ENCODE measurements around the gene ANKRD61. TPM values are rescaled to one million over a fixed set of nuclear protein-coding genes. Genes with fewer than 3 reads are reported as not detected.
A peak's percentile ranks its signal among the peaks of the same experiment; 100 is the strongest.

The ANKRD61 gene
- total RNA-seq, 1 donor from 2014 or later: not detected

DNA sequence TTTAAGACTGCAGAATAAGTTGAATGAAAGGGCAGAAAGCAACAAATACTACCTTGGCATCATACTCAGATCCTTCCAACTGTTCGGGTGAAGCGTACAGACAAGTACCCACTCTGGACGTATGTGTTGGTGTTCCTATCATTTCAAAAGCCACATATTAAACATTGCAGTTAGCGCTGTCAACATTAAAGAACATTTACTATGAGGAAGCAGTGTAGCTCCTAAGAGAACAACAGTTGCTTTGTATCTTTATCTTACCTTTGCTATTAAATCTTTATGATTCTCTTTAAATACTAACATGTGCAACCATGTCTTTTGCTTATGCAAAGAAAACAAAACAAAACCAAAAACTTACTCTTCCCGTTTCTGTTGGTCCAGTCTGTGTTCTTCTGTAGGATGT lies 2.6 kb upstream of the ANKRD61 start:
- intact Hi-C loops (cut with DNase I): no loop called here

DNA sequence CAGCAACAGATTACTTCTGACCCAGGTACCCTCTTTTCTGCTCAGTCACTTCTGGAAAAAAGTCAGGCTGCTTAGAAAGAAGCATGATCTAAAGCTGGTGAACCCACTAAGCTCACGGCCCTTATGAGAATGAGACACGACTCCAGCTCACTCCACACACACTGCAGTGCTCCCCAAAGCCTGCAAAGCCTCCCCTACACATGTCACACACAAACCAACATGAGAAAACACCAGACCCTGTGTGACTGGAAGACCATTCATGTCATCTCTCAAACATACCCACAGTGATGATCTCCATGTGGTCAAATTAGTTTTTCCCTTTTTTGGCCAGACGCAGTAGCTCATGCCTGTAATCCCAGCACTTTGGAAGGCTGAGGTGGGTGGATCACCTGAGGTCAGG lies 391 bp downstream of the ANKRD61 start:
- Histone ChIP-seq H3K36me3 (peaks cover 98% of the 10 kb centered on the region), H3K4me1 (peaks cover 1% of the 10 kb centered on the region), H3K9me3 (no peaks in the 10 kb centered on the region), H3K4me3 (no peak overlapping the region), H3K27ac (no peak overlapping the region), H3K27me3 (ENCODE audit: low read depth) (no peaks in the 10 kb centered on the region)
- TF ChIP-seq CTCF (IDR thresholded peaks at IDR 0.05): no peak
- intact Hi-C loops (cut with DNase I): no loop called here
- ATAC-seq (no peak), DNase-seq (no peak)

More for the DNA sequence above, 2.6 kb upstream of the ANKRD61 start:
- Histone ChIP-seq H3K27me3 (ENCODE audit: low read depth) (no peaks in the 10 kb centered on the region), H3K9me3 (no peaks in the 10 kb centered on the region), H3K4me1 (peaks cover 10% of the 10 kb centered on the region), H3K27ac (no peak overlapping the region), H3K36me3 (peaks cover 98% of the 10 kb centered on the region), H3K4me3 (no peak overlapping the region)
- DNase-seq (no peak), ATAC-seq (no peak)
- no peak for TF ChIP-seq CTCF (IDR thresholded peaks at IDR 0.05)

DNA sequence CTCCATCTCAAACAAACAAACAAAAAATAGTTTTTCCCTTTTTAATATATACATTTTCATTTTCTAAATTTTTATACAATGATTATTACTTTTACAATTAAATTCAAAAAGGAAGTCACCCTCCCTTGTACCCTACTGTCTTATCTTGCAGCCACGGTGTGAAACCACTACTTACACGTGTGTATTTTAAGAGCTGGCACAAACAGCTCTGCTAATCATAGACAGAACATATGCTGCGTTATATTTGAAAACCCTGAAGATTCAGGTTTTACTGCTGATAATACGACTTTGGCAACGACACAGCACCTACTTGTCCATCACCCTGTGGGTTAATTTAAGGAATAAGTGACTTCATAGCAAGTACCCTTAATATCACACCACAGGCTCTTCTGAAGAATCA lies 991 bp downstream of the ANKRD61 start:
- DNase-seq (no peak), ATAC-seq (peak in 1 of 2 donors; percentile 41)
- intact Hi-C loops (cut with DNase I): no loop called here
- H3K27me3 ChIP-seq (ENCODE audit: low read depth): no peaks in the 10 kb centered on the region
- peaks cover 98% of the 10 kb centered on the region for H3K36me3 ChIP-seq
- no peaks in the 10 kb centered on the region for H3K4me1 ChIP-seq
- H3K4me3 ChIP-seq: no peak overlapping the region
- H3K27ac ChIP-seq: no peak overlapping the region
- TF ChIP-seq CTCF (IDR thresholded peaks at IDR 0.05): no peak
- H3K9me3 ChIP-seq: no peaks in the 10 kb centered on the region

DNA sequence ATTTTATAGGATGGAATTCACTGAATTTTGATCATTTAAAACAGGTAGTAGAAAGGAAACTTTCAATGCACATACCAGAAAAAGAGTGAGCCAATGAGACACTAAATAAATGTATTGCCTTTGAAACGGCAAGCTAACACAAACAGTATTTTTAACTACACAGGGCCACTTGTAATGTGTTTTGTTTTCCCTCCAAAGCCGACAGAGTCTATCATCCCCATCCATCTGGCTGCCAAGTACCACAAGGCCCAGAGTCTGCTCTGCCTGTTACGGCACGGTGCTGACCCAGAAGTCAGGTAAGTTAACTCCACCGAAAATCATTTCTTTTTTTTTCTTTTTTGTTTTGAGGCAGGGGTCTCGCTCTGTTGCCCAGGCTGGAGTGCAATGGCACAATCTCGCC lies 1.5 kb downstream of the ANKRD61 start:
- Histone ChIP-seq H3K27me3 (ENCODE audit: low read depth) (no peaks in the 10 kb centered on the region), H3K9me3 (no peaks in the 10 kb centered on the region), H3K27ac (no peak overlapping the region), H3K4me1 (no peaks in the 10 kb centered on the region), H3K4me3 (no peak overlapping the region), H3K36me3 (peaks cover 98% of the 10 kb centered on the region)
- no peak for TF ChIP-seq CTCF (IDR thresholded peaks at IDR 0.05)
- intact Hi-C loops (cut with DNase I): no loop called here
- ATAC-seq (no peak), DNase-seq (no peak)

GRCh38 chr7:6035165-6035564 lies 4.0 kb downstream of the ANKRD61 start:
- Histone ChIP-seq H3K27me3 (ENCODE audit: low read depth) (no peaks in the 10 kb centered on the region), H3K36me3 (peaks cover 97% of the 10 kb centered on the region), H3K9me3 (no peaks in the 10 kb centered on the region), H3K4me3 (no peak overlapping the region), H3K27ac (no peak overlapping the region), H3K4me1 (no peaks in the 10 kb centered on the region)
- DNase-seq (no peak), ATAC-seq (no peak)
- TF ChIP-seq CTCF (IDR thresholded peaks at IDR 0.05): no peak
- intact Hi-C loops (cut with DNase I): no loop called here

DNA sequence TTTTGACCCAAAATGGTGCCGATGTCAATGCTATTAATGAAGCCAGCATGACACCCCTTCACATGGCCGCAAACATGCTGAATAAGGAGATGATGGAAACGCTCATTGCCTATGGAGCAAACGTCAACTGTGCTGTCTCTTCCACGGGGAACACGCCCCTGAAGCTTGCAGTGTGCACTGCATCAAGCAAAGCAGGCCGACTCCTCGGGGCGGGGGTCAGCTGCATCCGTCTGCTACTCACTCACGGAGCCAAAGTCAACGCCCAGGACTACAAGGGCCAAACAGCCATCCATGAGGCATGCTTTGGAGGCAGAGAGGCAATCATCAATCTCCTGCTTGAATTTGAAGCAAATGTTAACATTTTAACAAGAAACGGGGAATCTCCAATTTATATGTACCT lies 4.5 kb downstream of the ANKRD61 start:
- no peak for TF ChIP-seq CTCF (IDR thresholded peaks at IDR 0.05)
- Histone ChIP-seq H3K4me1 (no peaks in the 10 kb centered on the region), H3K9me3 (no peaks in the 10 kb centered on the region), H3K27ac (no peak overlapping the region), H3K4me3 (no peak overlapping the region), H3K36me3 (peaks cover 97% of the 10 kb centered on the region), H3K27me3 (ENCODE audit: low read depth) (no peaks in the 10 kb centered on the region)
- ATAC-seq: no peak
- intact Hi-C loops (cut with DNase I): no loop called here
- no peak for DNase-seq
